Activated T-cell treated with anti-CD3 and anti-CD28 coated beads, Interleukin-2, amount 50 U/mL, for 1 hour (primary cell): ENCODE data around the gene ARID4B.

Source experiments
- DNase-seq: peaks from one replicate; pipeline ENCODE4 v3.0.0-alpha.2; 2020

Gene ARID4B

DNA sequence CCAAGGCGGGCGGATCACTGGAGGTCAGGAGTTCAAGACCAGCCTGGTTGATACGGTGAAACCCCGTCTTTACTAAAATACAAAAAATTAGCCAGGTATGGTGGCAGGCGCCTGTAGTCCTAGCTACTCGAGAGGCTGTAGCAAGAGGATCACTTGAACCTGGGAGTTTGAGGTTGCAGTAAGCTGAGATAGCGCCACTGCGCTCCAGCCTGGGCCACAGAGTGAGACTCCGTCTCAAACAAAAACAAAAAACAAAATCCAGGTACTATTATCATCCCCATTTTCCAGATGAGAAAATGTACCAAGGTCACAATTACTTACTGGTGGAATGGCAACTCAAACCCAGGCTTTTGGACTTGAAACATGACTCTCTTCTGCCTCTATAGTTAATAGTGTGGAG, 203.9 kb downstream of the ARID4B start:
- no peak for DNase-seq

DNA sequence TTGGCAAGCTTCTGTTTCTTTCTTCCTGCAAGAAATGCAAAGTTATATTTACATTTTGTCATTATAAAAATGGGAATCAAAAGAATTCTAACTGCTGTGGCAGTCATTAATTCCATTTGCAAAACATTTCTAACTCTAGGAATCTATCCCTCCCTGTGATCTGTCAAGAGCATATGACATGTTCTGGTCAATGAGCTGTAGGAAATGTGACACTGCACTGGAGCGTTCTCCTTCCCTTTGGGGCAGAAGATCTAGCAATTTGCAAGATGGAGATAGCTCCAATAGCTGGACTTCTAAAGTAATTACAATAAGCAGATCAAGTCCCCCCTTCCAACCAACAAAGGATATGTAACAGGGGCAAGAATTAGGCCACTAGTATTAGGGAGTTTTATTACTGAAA, 205.6 kb downstream of the ARID4B start:
- no peak for DNase-seq
